Bronchial epithelial cell (primary cell): ENCODE measurements around the gene RPRD1B. TPM values are rescaled to one million over a fixed set of nuclear protein-coding genes. Genes with fewer than 3 reads are reported as not detected.
"Not testable (repeated sequence)": the region's sequence is repeated elsewhere in the genome, so short reads cannot be mapped to it uniquely, and the experiment has no call there.

Source experiments
- DNase-seq: peaks from one replicate; pipeline ENCODE4 v3.0.0-alpha.2; 2010; ENCODE audit warnings: low read depth
- FAIRE-seq: peaks from 2 replicates; lab custom pipeline; 2011; peaks lifted over from hg19 to GRCh38; lab: Jason Lieb, UNC
- H3K27me3 ChIP-seq: 2 replicates; pipeline ENCODE4 v1.5.1; 2011; ENCODE audit warnings: low read length; ENCODE audit not compliant: control insufficient read depth, insufficient read depth
- H3K36me3 ChIP-seq: 2 replicates; pipeline ENCODE4 v1.5.1; 2011; ENCODE audit warnings: low read length; ENCODE audit not compliant: control insufficient read depth, insufficient read depth
- H3K4me3 ChIP-seq: 2 replicates; pipeline ENCODE4 v1.5.1; 2011; ENCODE audit warnings: mild to moderate bottlenecking, low read depth, low read length, control low read depth
- CTCF ChIP-seq: IDR thresholded peaks from 2 replicates; pipeline ENCODE4 v1.5.1; 2011; ENCODE audit warnings: mild to moderate bottlenecking, moderate library complexity, low read length, control low read depth, inconsistent platforms; ENCODE audit not compliant: insufficient read depth, severe bottlenecking
- total RNA-seq: library from RNA; depleted of rRNA; stranded (reverse); fragments of >200 nt; gene quantifications from 2 replicates; pipeline ENCODE4 v1.2.1, GENCODE V29; 2014

Gene RPRD1B
- total RNA-seq, 1 donor from 2014 or later = 18.7 TPM

- no peak for FAIRE-seq
- DNase-seq = no peak
- no peak for TF ChIP-seq CTCF
- Histone ChIP-seq H3K27me3 (no peaks in the 10 kb centered on the region), H3K36me3 (peaks cover 3% of the 10 kb centered on the region), H3K4me3 (no peak overlapping the region)
These were observed 29.1 kb upstream of the RPRD1B start for GRCh38 chr20:38004416-38004815.

GRCh38 chr20:38005903-38006302, 27.6 kb upstream of the RPRD1B start:
- FAIRE-seq = no peak
- no peak for DNase-seq
- peaks cover 1% of the 10 kb centered on the region for H3K36me3 ChIP-seq
- no peak for TF ChIP-seq CTCF
- H3K4me3 ChIP-seq = no peak overlapping the region
- H3K27me3 ChIP-seq = no peaks in the 10 kb centered on the region

GRCh38 chr20:38007526-38007925, 26.0 kb upstream of the RPRD1B start:
- Histone ChIP-seq H3K4me3 (no peak overlapping the region), H3K36me3 (peaks cover 2% of the 10 kb centered on the region), H3K27me3 (no peaks in the 10 kb centered on the region)
- FAIRE-seq = no peak
- TF ChIP-seq CTCF = no peak
- no peak for DNase-seq

- Histone ChIP-seq H3K4me3 (no peak overlapping the region), H3K36me3 (peaks cover 2% of the 10 kb centered on the region), H3K27me3 (no peaks in the 10 kb centered on the region)
- FAIRE-seq (no peak), DNase-seq (no peak)
- TF ChIP-seq CTCF = no peak
These were observed 25.2 kb upstream of the RPRD1B start for GRCh38 chr20:38008233-38008944.

GRCh38 chr20:38009416-38009815, 24.1 kb upstream of the RPRD1B start:
- FAIRE-seq, H3K36me3 ChIP-seq, H3K4me3 ChIP-seq, H3K27me3 ChIP-seq, DNase-seq: not testable (repeated sequence)

- Histone ChIP-seq H3K27me3 (no peaks in the 10 kb centered on the region), H3K4me3 (no peak overlapping the region), H3K36me3 (peaks cover 2% of the 10 kb centered on the region)
- DNase-seq = no peak
- TF ChIP-seq CTCF = no peak
- FAIRE-seq = no peak
These were observed 21.9 kb upstream of the RPRD1B start for GRCh38 chr20:38011696-38012095.
